ENCODE results near the gene ANTXR2. TPM values are rescaled to one million over a fixed set of nuclear protein-coding genes. Genes with fewer than 3 reads are reported as not detected.

Gene ANTXR2
- total RNA-seq, 1 donor from 2014 or later, result 64.6 TPM

- Histone ChIP-seq H3K36me3 (no peaks in the 10 kb centered on the region), H3K4me1 (no peaks in the 10 kb centered on the region), H3K9me3 (no peaks in the 10 kb centered on the region), H3K4me3 (no peak overlapping the region), H3K27ac (no peak overlapping the region), H3K27me3 (no peaks in the 10 kb centered on the region)
- DNase-seq (ENCODE audit: extremely low spot score in 2 of 2), result no peak
- intact Hi-C loops (cut with DNase I), result no loop called here
- TF ChIP-seq POLR2A (IDR thresholded peaks at IDR 0.05) (no peak), CTCF (IDR thresholded peaks at IDR 0.05) (no peak), POLR2AphosphoS5 (IDR thresholded peaks at IDR 0.05; ENCODE audit: insufficient read depth in 1 of 2, low read depth in 1 of 2) (no peak)
These were observed 138.4 kb downstream of the ANTXR2 start for GRCh38 chr4:79934660-79935059.

DNA sequence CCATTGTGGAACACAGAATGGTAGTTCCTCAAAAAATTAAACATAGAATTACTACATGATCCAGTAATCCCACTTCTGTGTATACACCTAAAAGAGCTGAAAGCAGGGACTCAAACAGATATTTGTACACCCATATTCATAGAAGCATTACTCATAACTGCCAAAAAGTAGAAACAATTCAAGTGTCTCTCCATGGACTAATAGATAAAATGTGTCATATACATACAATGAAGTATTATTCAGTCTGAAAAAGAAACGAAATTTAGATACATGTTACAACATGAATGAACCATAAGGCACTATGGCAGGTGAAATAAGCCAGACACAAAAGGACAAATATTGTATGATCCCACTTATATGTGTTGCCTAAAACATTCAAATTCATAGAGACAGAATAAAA lies 145.1 kb downstream of the ANTXR2 start:
- TF ChIP-seq POLR2A (IDR thresholded peaks at IDR 0.05), result no peak
- H3K4me3 ChIP-seq, result no peak overlapping the region
- no peaks in the 10 kb centered on the region for H3K4me1 ChIP-seq
- intact Hi-C loops (cut with DNase I), result no loop called here
- H3K36me3 ChIP-seq, result no peaks in the 10 kb centered on the region
- no peaks in the 10 kb centered on the region for H3K9me3 ChIP-seq
- DNase-seq (ENCODE audit: extremely low spot score in 2 of 2), result no peak
- H3K27ac ChIP-seq, result no peak overlapping the region
- H3K27me3 ChIP-seq, result no peaks in the 10 kb centered on the region

DNA sequence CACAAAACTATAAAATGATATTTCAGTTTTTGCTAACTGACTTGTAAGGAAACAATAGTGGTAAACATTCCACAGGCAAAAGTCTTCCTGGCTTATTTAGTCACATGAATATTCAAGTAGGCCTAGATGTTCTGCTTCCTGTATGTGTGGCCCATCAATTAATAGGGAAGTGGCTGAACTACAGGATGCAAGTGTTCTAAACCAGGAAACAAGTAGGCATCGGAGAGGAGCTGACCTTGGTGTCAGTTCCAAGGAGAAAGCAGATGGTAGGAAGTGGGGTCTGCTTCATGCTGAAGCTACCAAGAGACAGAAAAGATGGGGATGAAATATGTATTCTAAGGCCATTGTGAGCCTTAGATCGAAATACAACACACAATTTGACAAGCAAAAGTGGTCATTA lies 149.7 kb downstream of the ANTXR2 start:
- Histone ChIP-seq H3K9me3 (no peaks in the 10 kb centered on the region), H3K4me3 (no peak overlapping the region), H3K4me1 (no peaks in the 10 kb centered on the region), H3K36me3 (no peaks in the 10 kb centered on the region), H3K27me3 (no peaks in the 10 kb centered on the region), H3K27ac (no peak overlapping the region)
- TF ChIP-seq POLR2A (IDR thresholded peaks at IDR 0.05), result no peak
- TF ChIP-seq CTCF (IDR thresholded peaks at IDR 0.05), result no peak
- TF ChIP-seq POLR2AphosphoS5 (IDR thresholded peaks at IDR 0.05; ENCODE audit: insufficient read depth in 1 of 2, low read depth in 1 of 2), result no peak
- DNase-seq (ENCODE audit: extremely low spot score in 2 of 2), result no peak
- intact Hi-C loops (cut with DNase I), result no loop called here

DNA sequence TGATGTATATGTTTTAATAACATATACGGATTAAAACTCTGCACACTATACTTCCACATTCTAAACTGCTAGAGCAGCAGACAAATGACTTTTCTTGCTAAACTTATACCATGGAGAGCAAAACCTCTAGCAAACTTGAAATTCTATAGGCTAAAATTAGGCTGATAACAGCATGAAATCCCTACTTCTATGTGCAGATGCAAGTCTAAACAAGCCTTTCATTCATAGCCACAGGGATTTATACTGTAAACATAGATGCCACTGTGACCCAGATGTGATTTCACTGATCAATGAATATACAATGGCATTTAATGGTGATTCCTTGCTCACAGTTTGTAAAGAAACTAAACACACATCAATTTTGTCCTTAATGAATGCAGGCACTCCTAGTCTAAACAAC lies 151.0 kb downstream of the ANTXR2 start:
- H3K9me3 ChIP-seq, result no peaks in the 10 kb centered on the region
- intact Hi-C loops (cut with DNase I), result no loop called here
- H3K36me3 ChIP-seq, result no peaks in the 10 kb centered on the region
- H3K4me1 ChIP-seq, result no peaks in the 10 kb centered on the region
- no peak for DNase-seq (ENCODE audit: extremely low spot score in 2 of 2)
- H3K27me3 ChIP-seq, result no peaks in the 10 kb centered on the region
- TF ChIP-seq POLR2A (IDR thresholded peaks at IDR 0.05), result no peak
- no peak for TF ChIP-seq CTCF (IDR thresholded peaks at IDR 0.05)
- no peak for TF ChIP-seq POLR2AphosphoS5 (IDR thresholded peaks at IDR 0.05; ENCODE audit: insufficient read depth in 1 of 2, low read depth in 1 of 2)
- H3K4me3 ChIP-seq, result no peak overlapping the region
- no peak overlapping the region for H3K27ac ChIP-seq

GRCh38 chr4:79920163-79920853 lies 152.7 kb downstream of the ANTXR2 start:
- H3K36me3 ChIP-seq, result no peaks in the 10 kb centered on the region
- no peaks in the 10 kb centered on the region for H3K27me3 ChIP-seq
- no peak for DNase-seq (ENCODE audit: extremely low spot score in 2 of 2)
- TF ChIP-seq POLR2AphosphoS5 (IDR thresholded peaks at IDR 0.05; ENCODE audit: insufficient read depth in 1 of 2, low read depth in 1 of 2) (no peak), POLR2A (IDR thresholded peaks at IDR 0.05) (no peak), CTCF (IDR thresholded peaks at IDR 0.05) (no peak)
- no peaks in the 10 kb centered on the region for H3K4me1 ChIP-seq
- no peak overlapping the region for H3K27ac ChIP-seq
- H3K9me3 ChIP-seq, result no peaks in the 10 kb centered on the region
- intact Hi-C loops (cut with DNase I), result no loop called here
- H3K4me3 ChIP-seq, result no peak overlapping the region

Data from vagina (tissue), 2 donors.